ENCODE results near the gene UBXN6.

UBXN6 gene

GRCh38 chr19:4473763-4474513, 16.3 kb upstream of the UBXN6 start:
- Histone ChIP-seq H3K4me2 (ENCODE audit: insufficient read depth, low read length) (peak overlapping the region; percentile 95), H3K79me2 (ENCODE audit: insufficient read depth, low read length) (peaks cover 41% of the 10 kb centered on the region), H4K20me1 (ENCODE audit: insufficient read depth, low read length) (peaks cover 28% of the 10 kb centered on the region), H3K4me1 (ENCODE audit: insufficient read depth, low read length) (peaks cover 31% of the 10 kb centered on the region), H3K27ac (ENCODE audit: low read length) (peak overlapping the region; percentile 7; the same call in 1 of the 2 replicates), H3K27me3 (ENCODE audit: insufficient read depth, low read length, poor library complexity) (no peaks in the 10 kb centered on the region), H3K36me3 (ENCODE audit: insufficient read depth, low read length) (peaks cover 38% of the 10 kb centered on the region), H2AFZ (ENCODE audit: low read depth, low read length) (no peak overlapping the region), H3K9ac (ENCODE audit: low read depth, low read length) (peak overlapping the region; percentile 96), H3K9me3 (ENCODE audit: insufficient read depth, low read length, severe bottlenecking) (no peaks in the 10 kb centered on the region), H3K4me3 (ENCODE audit: low read depth in 1 of 2, low read length in 2 of 2) (peak overlapping the region in 1 of 2 experiments; percentile 71; a peak in 2 of 4 replicates)
- ATAC-seq (ENCODE audit: insufficient read depth, low read depth) (no peak), DNase-seq (no peak)
- TF ChIP-seq EZH2 (IDR thresholded peaks at IDR 0.05; ENCODE audit: borderline replicate concordance, low read depth, low read length, severe bottlenecking) (no peak), CTCF (IDR thresholded peaks at IDR 0.05; ENCODE audit: borderline replicate concordance, extremely low read depth, low read length, poor library complexity, severe bottlenecking) (no peak)

- no peak overlapping the region for H2AFZ ChIP-seq (ENCODE audit: low read depth, low read length)
- H3K4me2 ChIP-seq (ENCODE audit: insufficient read depth, low read length), result peak overlapping the region; percentile 95
- no peaks in the 10 kb centered on the region for H3K27me3 ChIP-seq (ENCODE audit: insufficient read depth, low read length, poor library complexity)
- TF ChIP-seq CTCF (IDR thresholded peaks at IDR 0.05; ENCODE audit: borderline replicate concordance, extremely low read depth, low read length, poor library complexity, severe bottlenecking) (no peak), EZH2 (IDR thresholded peaks at IDR 0.05; ENCODE audit: borderline replicate concordance, low read depth, low read length, severe bottlenecking) (no peak)
- peak overlapping the region; percentile 69 for H3K27ac ChIP-seq (ENCODE audit: low read length)
- no peaks in the 10 kb centered on the region for H3K9me3 ChIP-seq (ENCODE audit: insufficient read depth, low read length, severe bottlenecking)
- peaks cover 28% of the 10 kb centered on the region for H4K20me1 ChIP-seq (ENCODE audit: insufficient read depth, low read length)
- ATAC-seq (ENCODE audit: insufficient read depth, low read depth) (no peak), DNase-seq (no peak)
- H3K9ac ChIP-seq (ENCODE audit: low read depth, low read length), result peak overlapping the region; percentile 96
- H3K4me3 ChIP-seq (ENCODE audit: low read depth in 1 of 2, low read length in 2 of 2), result peak overlapping the region; percentile 71 to 100; a peak in 3 of 4 replicates
- H3K4me1 ChIP-seq (ENCODE audit: insufficient read depth, low read length), result peaks cover 31% of the 10 kb centered on the region
- peaks cover 32% of the 10 kb centered on the region for H3K36me3 ChIP-seq (ENCODE audit: insufficient read depth, low read length)
- H3K79me2 ChIP-seq (ENCODE audit: insufficient read depth, low read length), result peaks cover 41% of the 10 kb centered on the region
Observed at GRCh38 chr19:4473011-4473762, 15.6 kb upstream of the UBXN6 start.

GRCh38 chr19:4472174-4472974, 14.8 kb upstream of the UBXN6 start, which contains the start of gene HDGFL2:
Gene HDGFL2 (plus strand): TSS chr19:4472297. CDS start chr19:4472351, 54 bp downstream.
- Histone ChIP-seq H3K9ac (ENCODE audit: low read depth, low read length) (peak within 1 kb of the TSS; percentile 96), H3K27me3 (ENCODE audit: insufficient read depth, low read length, poor library complexity) (no peaks in the 10 kb centered on the region), H4K20me1 (ENCODE audit: insufficient read depth, low read length) (peaks cover 28% of the 10 kb centered on the region), H3K4me2 (ENCODE audit: insufficient read depth, low read length) (peak within 1 kb of the TSS; percentile 95), H2AFZ (ENCODE audit: low read depth, low read length) (peak within 1 kb of the TSS; percentile 78), H3K36me3 (ENCODE audit: insufficient read depth, low read length) (peaks cover 25% of the 10 kb centered on the region), H3K9me3 (ENCODE audit: insufficient read depth, low read length, severe bottlenecking) (no peaks in the 10 kb centered on the region), H3K27ac (ENCODE audit: low read length) (peak within 1 kb of the TSS; percentile 84), H3K4me3 (ENCODE audit: low read depth in 1 of 2, low read length in 2 of 2) (peak within 1 kb of the TSS; percentile 71 to 100), H3K4me1 (ENCODE audit: insufficient read depth, low read length) (peaks cover 31% of the 10 kb centered on the region), H3K79me2 (ENCODE audit: insufficient read depth, low read length) (peaks cover 41% of the 10 kb centered on the region)
- TF ChIP-seq EZH2 (IDR thresholded peaks at IDR 0.05; ENCODE audit: borderline replicate concordance, low read depth, low read length, severe bottlenecking), result no peak
- no peak for TF ChIP-seq CTCF (IDR thresholded peaks at IDR 0.05; ENCODE audit: borderline replicate concordance, extremely low read depth, low read length, poor library complexity, severe bottlenecking)
- DNase-seq, result no peak
- no peak for ATAC-seq (ENCODE audit: insufficient read depth, low read depth)

All from DND-41 (cell line).